K562 (cell line): ENCODE results near the gene BRWD1. TPM values are rescaled to one million over a fixed set of nuclear protein-coding genes. Genes with fewer than 3 reads are reported as not detected.
A peak's percentile ranks its signal among the peaks of the same experiment; 100 is the strongest.

Experiments
- C11orf30 ChIP-seq: fragments of 450-650 bp; IDR thresholded peaks from 2 replicates; pipeline ENCODE4 v1.6.1; 2016; ENCODE audit warnings: low read depth, mild to moderate bottlenecking
- MEIS2 ChIP-seq: fragments of 450-650 bp; IDR thresholded peaks from 2 replicates; pipeline ENCODE4 v1.6.1; 2014; ENCODE audit warnings: mild to moderate bottlenecking; ENCODE audit not compliant: partially characterized antibody
- RREB1 ChIP-seq: fragments of 250-450 bp; sonication (Bioruptor Pico); IDR thresholded peaks from 2 replicates; pipeline ENCODE4 v1.4.0; 2020
- SMARCE1 ChIP-seq: fragments of 450-650 bp; IDR thresholded peaks from 2 replicates; pipeline ENCODE4 v1.7.1; 2016; ENCODE audit warnings: mild to moderate bottlenecking
- TAL1 ChIP-seq: fragments of 450-650 bp; IDR thresholded peaks from 2 replicates; pipeline ENCODE4 v1.6.1; 2016; ENCODE audit warnings: mild to moderate bottlenecking
- TOE1 ChIP-seq, 2 experiments: fragments of 450-650 bp in 1 of 2; sonication (generic) in 1 of 2; formaldehyde crosslinking in 1 of 2; IDR thresholded peaks; 2 replicates each; pipeline versions ENCODE4 v1.7.1 to v1.8.0; 2016 to 2022; ENCODE audit warnings: borderline replicate concordance in 2 of 2, mild to moderate bottlenecking in 2 of 2, antibody characterized with exemption in 1 of 2, inconsistent platforms in 1 of 2, low read depth in 1 of 2, missing genetic modification reagents in 1 of 2, moderate library complexity in 1 of 2
- ZNF318 ChIP-seq, 2 experiments: fragments of 450-650 bp; IDR thresholded peaks; 2 replicates each; pipeline ENCODE4 v1.6.1; 2016; ENCODE audit warnings: mild to moderate bottlenecking in 2 of 2, borderline replicate concordance in 1 of 2, low read depth in 1 of 2, moderate library complexity in 1 of 2
- ZNF740 ChIP-seq, 3 experiments: fragments of 200-800 bp in 1 of 3; sonication (Bioruptor generic) in 1 of 3; sonication (generic) in 1 of 3; formaldehyde crosslinking in 1 of 3; IDR thresholded peaks; 2 replicates each; pipeline versions ENCODE4 v1.6.1 to v1.8.0; 2016 to 2022; ENCODE audit warnings: mild to moderate bottlenecking in 2 of 3, missing compliant biosample characterization in 2 of 3, missing genetic modification characterization in 2 of 3, missing genetic modification reagents in 1 of 3
- ZZZ3 ChIP-seq: fragments of 450-650 bp; IDR thresholded peaks from 2 replicates; pipeline ENCODE4 v1.6.1; 2016; ENCODE audit warnings: antibody characterized with exemption, mild to moderate bottlenecking, moderate library complexity
- polyA plus RNA-seq, 8 experiments: library from polyadenylated mRNA; depleted of rRNA in 4 of 8; stranded (reverse) in 5 of 8; unstranded in 3 of 8; fragments of >200 nt; fragmentation: Nextera tagmentation in 2 of 8; fragmentation: Illumina TruSeq in 1 of 8; extraction: Ambion mirVana in 2 of 8; extraction: Trizol in 1 of 8; gene quantifications; 2 replicates each; pipeline versions ENCODE4 v1.2.1 to v1.2.3, GENCODE V29; 2011 to 2014; ENCODE audit warnings: inconsistent platforms in 1 of 8, missing spikeins in 1 of 8
- total RNA-seq, 7 experiments: library from RNA; depleted of rRNA in 6 of 7; stranded (reverse); fragments of >200 nt in 6 of 7; fragmentation: Illumina TruSeq in 2 of 7; extraction: Trizol in 2 of 7; gene quantifications; 2 replicates each; pipeline versions ENCODE4 v1.2.1 to v1.2.3, GENCODE V29; 2011 to 2021; ENCODE audit warnings: low replicate concordance in 1 of 7

BRWD1 gene
- total and polyA plus RNA-seq, 9 of the 15 experiments (the other 6 are each of a cell fraction or from before 2014, with no cell fraction given), result 10.1 to 60.2 (median 34.1) TPM

GRCh38 chr21:39317134-39318090, 4.0 kb upstream of the BRWD1 start (continued):
- TF ChIP-seq ZNF318 (IDR thresholded peaks at IDR 0.05; ENCODE audit: borderline replicate concordance in 1 of 2, low read depth in 1 of 2) (0 out of 4 replicates have a peak, but pooled peaks of 1 of the 2 experiments have one; percentile 73), SMARCE1 (peak; percentile 66), RREB1 (CRISPR knock-in tag) (0 out of 2 replicates have a peak, but pooled peaks have one; percentile 65), ZNF740 (CRISPR knock-in tag; IDR thresholded peaks at IDR 0.05) (0 out of 2 replicates have a peak, but pooled peaks have one; percentile 28), ZNF740 (tag; IDR thresholded peaks at IDR 0.05) (no peak), TAL1 (peak; percentile 29; the same call in 1 of the 2 replicates), TOE1 (IDR thresholded peaks at IDR 0.05; ENCODE audit: borderline replicate concordance) (peak; percentile 86; the same call in 1 of the 2 replicates), TOE1 (CRISPR knock-in tag; IDR thresholded peaks at IDR 0.05; ENCODE audit: borderline replicate concordance, low read depth) (no peak), MEIS2 (peak; percentile 72), C11orf30 (no peak), ZZZ3 (no peak)
